Tongue (tissue), 2 donors: ENCODE results near the gene SCAPER. TPM values are rescaled to one million over a fixed set of nuclear protein-coding genes. Genes with fewer than 3 reads are reported as not detected.
A peak's percentile ranks its signal among the peaks of the same experiment; 100 is the strongest.
"Not testable (repeated sequence)": the region's sequence is repeated elsewhere in the genome, so short reads cannot be mapped to it uniquely, and the experiment has no call there.

Experiments
- DNase-seq: peaks from one replicate; pipeline ENCODE4 v3.0.0-alpha.2; 2015
- total RNA-seq: library from RNA; depleted of rRNA; stranded (reverse); fragments of >200 nt; gene quantifications from one replicate; pipeline ENCODE4 v1.2.3, GENCODE V29; 2014

SCAPER gene
- total RNA-seq, 1 donor from 2014 or later: 40.3 TPM

GRCh38 chr15:76861815-76862397 lies 43.2 kb downstream of the SCAPER start:
- DNase-seq: no peak

- no peak for DNase-seq
These were observed 44.9 kb downstream of the SCAPER start for GRCh38 chr15:76860201-76860600.

GRCh38 chr15:76850367-76850766 lies 54.8 kb downstream of the SCAPER start:
- not testable (repeated sequence) for DNase-seq

GRCh38 chr15:76846782-76847181 lies 58.4 kb downstream of the SCAPER start:
- DNase-seq: no peak

GRCh38 chr15:76844096-76844495 lies 61.0 kb downstream of the SCAPER start:
- DNase-seq: no peak

- no peak for DNase-seq
These were observed 61.9 kb downstream of the SCAPER start for GRCh38 chr15:76843269-76843668.

GRCh38 chr15:76840830-76841460 lies 64.2 kb downstream of the SCAPER start:
- DNase-seq: peak; percentile 52

GRCh38 chr15:76839173-76839572 lies 66.0 kb downstream of the SCAPER start:
- DNase-seq: no peak

GRCh38 chr15:76837474-76837873 lies 67.7 kb downstream of the SCAPER start:
- DNase-seq: no peak

- DNase-seq: no peak
These were observed 75.2 kb downstream of the SCAPER start for GRCh38 chr15:76829939-76830338.

- no peak for DNase-seq
These were observed 81.2 kb downstream of the SCAPER start for GRCh38 chr15:76823890-76824289.

GRCh38 chr15:76823303-76823702 lies 81.8 kb downstream of the SCAPER start:
- no peak for DNase-seq

GRCh38 chr15:76818926-76819325 lies 86.2 kb downstream of the SCAPER start:
- DNase-seq: not testable (repeated sequence)

- DNase-seq: no peak
These were observed 89.7 kb downstream of the SCAPER start for GRCh38 chr15:76815421-76815820.

GRCh38 chr15:76812381-76812780 lies 92.8 kb downstream of the SCAPER start:
- no peak for DNase-seq

GRCh38 chr15:76809412-76810103 lies 95.6 kb downstream of the SCAPER start:
- DNase-seq: no peak

GRCh38 chr15:76803049-76803571 lies 102.0 kb downstream of the SCAPER start:
- DNase-seq: no peak

- no peak for DNase-seq
These were observed 102.7 kb downstream of the SCAPER start for GRCh38 chr15:76802411-76802810.

- DNase-seq: no peak
These were observed 105.4 kb downstream of the SCAPER start for GRCh38 chr15:76799760-76800159.

- DNase-seq: no peak
These were observed 109.9 kb downstream of the SCAPER start for GRCh38 chr15:76795217-76795616.

GRCh38 chr15:76793162-76793561 lies 112.0 kb downstream of the SCAPER start:
- DNase-seq: no peak

GRCh38 chr15:76791511-76791910 lies 113.6 kb downstream of the SCAPER start:
- peak; percentile 51 for DNase-seq

- DNase-seq: peak; percentile 28
These were observed 117.9 kb downstream of the SCAPER start for GRCh38 chr15:76787273-76787672.
